ENCODE measurements around the gene NR2E1.

DNA sequence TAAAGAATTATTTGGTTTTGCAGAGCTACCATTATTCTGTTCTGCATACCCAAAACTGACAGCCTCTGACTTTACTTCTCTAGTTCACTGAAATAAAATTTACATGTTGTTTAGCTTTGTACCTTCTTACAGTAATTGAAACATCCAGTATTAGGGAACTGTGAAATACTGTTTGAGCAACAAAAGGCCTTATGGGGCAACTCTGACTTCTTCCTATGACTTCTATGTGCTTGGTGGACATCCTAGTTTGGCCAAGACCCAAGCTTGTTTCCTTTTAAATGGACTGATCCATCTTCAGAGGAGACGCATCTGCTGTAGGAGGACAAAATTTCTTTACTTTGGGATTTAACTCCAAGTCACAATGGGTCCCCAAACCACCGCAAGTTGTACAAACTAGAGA, 44.7 kb downstream of the NR2E1 start:
- TF ChIP-seq, protein P1, sequence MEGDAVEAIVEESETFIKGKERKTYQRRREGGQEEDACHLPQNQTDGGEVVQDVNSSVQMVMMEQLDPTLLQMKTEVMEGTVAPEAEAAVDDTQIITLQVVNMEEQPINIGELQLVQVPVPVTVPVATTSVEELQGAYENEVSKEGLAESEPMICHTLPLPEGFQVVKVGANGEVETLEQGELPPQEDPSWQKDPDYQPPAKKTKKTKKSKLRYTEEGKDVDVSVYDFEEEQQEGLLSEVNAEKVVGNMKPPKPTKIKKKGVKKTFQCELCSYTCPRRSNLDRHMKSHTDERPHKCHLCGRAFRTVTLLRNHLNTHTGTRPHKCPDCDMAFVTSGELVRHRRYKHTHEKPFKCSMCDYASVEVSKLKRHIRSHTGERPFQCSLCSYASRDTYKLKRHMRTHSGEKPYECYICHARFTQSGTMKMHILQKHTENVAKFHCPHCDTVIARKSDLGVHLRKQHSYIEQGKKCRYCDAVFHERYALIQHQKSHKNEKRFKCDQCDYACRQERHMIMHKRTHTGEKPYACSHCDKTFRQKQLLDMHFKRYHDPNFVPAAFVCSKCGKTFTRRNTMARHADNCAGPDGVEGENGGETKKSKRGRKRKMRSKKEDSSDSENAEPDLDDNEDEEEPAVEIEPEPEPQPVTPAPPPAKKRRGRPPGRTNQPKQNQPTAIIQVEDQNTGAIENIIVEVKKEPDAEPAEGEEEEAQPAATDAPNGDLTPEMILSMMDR (IDR thresholded peaks at IDR 0.05), result no peak
- no peak for TF ChIP-seq POLR2A (IDR thresholded peaks at IDR 0.05)
